Activated CD4-positive, alpha-beta T cell treated with anti-CD3 and anti-CD28 coated beads, Interleukin-2, amount 10 ng/mL, durations not matched to agents 7 days and 5 days (primary cell): ENCODE measurements around the gene PTPRT. TPM values are rescaled to one million over a fixed set of nuclear protein-coding genes. Genes with fewer than 3 reads are reported as not detected.

ENCODE experiments used
- CTCF ChIA-PET: fragments of 350-600 bp; sonication (Branson Sonifier 250); formaldehyde crosslinking; loops from one replicate; lab custom pipeline; 2021; ENCODE audit warnings: antibody characterized with exemption; lab: Charles Lee
- POLR2A ChIA-PET: fragments of 350-600 bp; sonication (Branson Sonifier 250); formaldehyde crosslinking; loops from one replicate; lab custom pipeline; 2021; ENCODE audit warnings: antibody characterized with exemption; lab: Charles Lee
- DNase-seq: peaks from one replicate; pipeline ENCODE4 v3.0.0-alpha.2; 2020
- H3K27ac Mint-ChIP-seq: one replicate; pipeline ENCODE4 v1.8.0; 2021; ENCODE audit warnings: mild to moderate bottlenecking, moderate library complexity, mixed read lengths
- H3K27me3 Mint-ChIP-seq: one replicate; pipeline ENCODE4 v1.8.0; 2021; ENCODE audit warnings: mixed read lengths
- H3K36me3 Mint-ChIP-seq: one replicate; pipeline ENCODE4 v1.8.0; 2021; ENCODE audit warnings: low read depth, mixed read lengths
- H3K4me1 Mint-ChIP-seq: one replicate; pipeline ENCODE4 v1.8.0; 2021; ENCODE audit warnings: mixed read lengths
- H3K4me3 Mint-ChIP-seq: one replicate; pipeline ENCODE4 v1.8.0; 2021; ENCODE audit warnings: mild to moderate bottlenecking, moderate library complexity, mixed read lengths
- H3K9me3 Mint-ChIP-seq: one replicate; pipeline ENCODE4 v1.8.0; 2021; ENCODE audit warnings: mixed read lengths
- total RNA-seq, 2 experiments: library from RNA; stranded (reverse); gene quantifications; one replicate each; pipeline ENCODE4 v1.2.3, GENCODE V29; 2021

PTPRT gene
- total RNA-seq, 2 experiments from 2014 or later, result not detected

DNA sequence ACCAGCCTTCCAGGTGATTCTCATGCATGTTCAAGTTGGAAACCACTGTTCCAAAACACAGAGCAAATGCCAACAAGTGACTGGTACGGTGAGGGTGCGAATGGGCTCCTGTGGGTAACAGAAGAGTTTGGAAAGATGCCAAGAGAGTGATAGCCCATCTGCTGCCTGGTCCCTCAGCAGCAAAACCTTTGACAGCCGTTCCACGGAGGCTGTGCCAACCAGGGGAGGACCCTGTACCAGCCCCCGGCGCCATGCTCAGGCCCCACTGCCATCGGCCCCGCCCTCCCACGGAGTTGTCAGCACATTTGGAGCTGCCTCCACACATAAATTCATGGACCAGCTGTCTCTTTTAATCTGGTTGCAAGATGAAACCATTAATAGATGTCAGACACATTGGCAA lies 4.4 kb upstream of the PTPRT start:
- peaks cover 12% of the 10 kb centered on the region for H3K27me3 Mint-ChIP-seq
- POLR2A ChIA-PET, result no interaction called here

DNA sequence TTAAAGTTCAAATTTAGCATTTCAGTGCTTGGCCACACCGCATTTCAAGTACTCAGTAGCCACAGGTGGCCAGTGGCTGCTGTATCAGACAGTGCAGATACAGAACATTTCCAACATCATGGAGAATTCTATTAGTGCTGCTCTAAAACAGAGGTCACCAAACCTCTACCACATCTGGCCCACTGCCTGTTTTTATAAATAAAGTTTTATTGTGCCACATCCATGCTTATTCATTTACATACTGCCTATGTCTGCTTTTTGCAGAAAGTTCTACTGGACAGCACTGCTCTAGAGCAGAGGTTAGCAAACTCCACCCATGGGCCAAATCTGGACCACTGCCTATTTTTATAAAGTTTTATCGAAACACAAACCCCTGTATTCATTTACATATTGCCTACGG lies 3.7 kb upstream of the PTPRT start:
- DNase-seq, result no peak
- no peak overlapping the region for H3K27ac Mint-ChIP-seq
- H3K4me1 Mint-ChIP-seq, result no peaks in the 10 kb centered on the region
- CTCF ChIA-PET, result no interaction called here
- peaks cover 17% of the 10 kb centered on the region for H3K27me3 Mint-ChIP-seq
- no peaks in the 10 kb centered on the region for H3K9me3 Mint-ChIP-seq
- H3K36me3 Mint-ChIP-seq, result no peaks in the 10 kb centered on the region
- no peak overlapping the region for H3K4me3 Mint-ChIP-seq
- POLR2A ChIA-PET, result no interaction called here

More for the DNA sequence above, 4.4 kb upstream of the PTPRT start:
- no peak for DNase-seq
- no peaks in the 10 kb centered on the region for H3K4me1 Mint-ChIP-seq
- H3K36me3 Mint-ChIP-seq, result no peaks in the 10 kb centered on the region
- H3K4me3 Mint-ChIP-seq, result no peak overlapping the region
- CTCF ChIA-PET, result no interaction called here
- H3K9me3 Mint-ChIP-seq, result no peaks in the 10 kb centered on the region
- no peak overlapping the region for H3K27ac Mint-ChIP-seq

DNA sequence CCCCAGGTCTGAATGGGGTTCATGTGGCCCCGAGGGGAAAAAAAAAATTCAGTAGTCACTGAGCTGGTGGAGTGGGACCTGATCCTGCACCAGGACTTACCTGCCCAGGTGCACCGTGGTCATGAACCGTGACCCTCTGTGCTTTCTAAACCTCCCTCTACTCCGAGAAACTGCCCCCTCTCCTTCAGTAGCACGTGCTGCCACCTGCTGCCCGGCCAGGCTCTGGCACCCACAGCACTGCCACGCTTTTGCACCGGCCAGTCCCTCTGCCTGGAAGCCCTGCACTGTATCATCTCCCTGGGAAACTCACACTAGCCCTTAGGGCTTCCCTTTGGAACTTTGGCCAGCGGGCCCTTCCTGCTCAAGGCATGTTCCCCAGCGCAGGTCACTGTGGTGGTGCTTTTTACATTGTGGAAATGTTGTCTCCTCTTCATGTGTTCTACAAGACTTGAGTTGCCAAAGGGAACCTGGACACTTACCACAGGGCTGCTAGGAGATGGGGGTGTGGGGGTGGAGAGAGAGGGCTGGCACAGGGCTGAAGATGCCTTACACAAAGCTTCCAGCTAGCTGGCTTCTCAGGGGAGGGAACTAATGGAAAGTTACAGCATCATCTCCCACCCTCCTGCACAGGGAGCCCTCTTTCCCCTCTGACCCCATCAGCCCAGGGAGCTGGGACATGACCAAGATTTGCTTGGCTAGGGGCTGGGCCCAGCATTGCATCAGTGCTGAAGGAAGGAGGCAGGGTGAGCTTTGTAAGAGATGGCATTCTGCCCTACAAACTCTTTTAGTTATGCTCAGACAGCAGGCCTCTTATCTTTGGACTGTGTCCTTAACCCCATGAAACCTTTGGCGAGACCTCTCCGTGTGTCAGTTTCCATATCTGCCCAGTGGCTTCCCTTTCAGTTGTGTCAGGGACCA lies 2.5 kb upstream of the PTPRT start:
- H3K4me1 Mint-ChIP-seq, result peaks cover 5% of the 10 kb centered on the region
- H3K4me3 Mint-ChIP-seq, result no peak overlapping the region
- peaks cover 28% of the 10 kb centered on the region for H3K27me3 Mint-ChIP-seq
- no peak overlapping the region for H3K27ac Mint-ChIP-seq
- H3K9me3 Mint-ChIP-seq, result no peaks in the 10 kb centered on the region
- no peak for DNase-seq
- CTCF ChIA-PET, result no interaction called here
- POLR2A ChIA-PET, result no interaction called here
- H3K36me3 Mint-ChIP-seq, result no peaks in the 10 kb centered on the region

DNA sequence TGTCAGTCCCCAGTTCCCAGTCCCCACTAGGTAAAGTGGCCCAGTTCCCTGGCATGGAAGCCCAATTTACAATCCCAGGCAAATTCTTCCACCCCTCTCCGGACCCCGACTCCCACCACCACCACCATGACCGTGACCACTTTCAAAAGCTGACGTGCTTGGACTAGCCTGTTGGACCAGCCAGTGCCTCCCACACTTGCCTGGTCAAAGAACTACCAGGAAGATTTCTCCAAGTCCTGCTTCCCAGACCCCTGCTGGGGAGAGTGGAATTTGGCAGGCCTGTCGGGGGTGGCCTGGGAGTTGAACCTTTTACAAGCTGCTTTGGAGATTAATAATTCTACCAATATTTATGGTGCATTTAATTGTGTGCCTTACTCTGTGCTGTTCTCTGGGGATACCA lies 1.4 kb upstream of the PTPRT start:
- ChIA-PET CTCF (no interaction called here), POLR2A (no interaction called here)
- Mint-ChIP-seq H3K4me1 (peaks cover 5% of the 10 kb centered on the region), H3K27me3 (peaks cover 28% of the 10 kb centered on the region), H3K9me3 (no peaks in the 10 kb centered on the region), H3K36me3 (no peaks in the 10 kb centered on the region), H3K4me3 (no peak overlapping the region), H3K27ac (no peak overlapping the region)
- DNase-seq, result no peak

DNA sequence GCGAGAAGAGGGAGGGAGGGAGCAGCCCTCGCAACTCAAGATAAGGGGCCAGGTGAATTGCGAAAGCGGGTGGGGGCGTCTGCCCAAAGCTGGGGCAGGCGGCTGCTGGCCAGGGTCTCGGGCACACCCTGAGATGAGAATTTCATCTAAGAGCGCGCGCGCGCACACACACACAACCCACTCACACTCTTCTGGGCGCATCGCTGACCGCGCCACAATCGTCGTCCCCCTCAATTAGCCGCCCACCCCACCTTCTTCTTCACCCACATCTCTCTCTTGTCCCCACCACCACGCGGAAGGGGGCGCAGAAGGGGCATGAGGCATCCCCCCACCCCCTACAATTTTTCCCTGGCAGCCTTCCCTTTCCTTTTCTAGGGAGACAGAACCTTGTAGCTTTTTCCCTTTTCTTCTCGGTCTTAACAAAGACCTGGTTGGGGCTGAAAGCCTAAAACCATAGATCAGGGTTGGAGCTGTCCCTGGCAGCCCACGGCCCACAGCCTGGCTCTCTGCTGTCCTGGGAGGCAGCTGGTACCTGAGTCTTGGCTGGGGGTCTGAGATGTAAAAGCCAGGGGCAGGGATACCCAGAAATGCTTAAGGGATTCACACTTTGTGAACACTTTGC lies 737 bp upstream of the PTPRT start:
- H3K4me1 Mint-ChIP-seq, result peaks cover 5% of the 10 kb centered on the region
- H3K36me3 Mint-ChIP-seq, result no peaks in the 10 kb centered on the region
- no peak for DNase-seq
- no peak overlapping the region for H3K27ac Mint-ChIP-seq
- POLR2A ChIA-PET, result no interaction called here
- peaks cover 28% of the 10 kb centered on the region for H3K27me3 Mint-ChIP-seq
- H3K4me3 Mint-ChIP-seq, result no peak overlapping the region
- CTCF ChIA-PET, result no interaction called here
- H3K9me3 Mint-ChIP-seq, result no peaks in the 10 kb centered on the region

DNA sequence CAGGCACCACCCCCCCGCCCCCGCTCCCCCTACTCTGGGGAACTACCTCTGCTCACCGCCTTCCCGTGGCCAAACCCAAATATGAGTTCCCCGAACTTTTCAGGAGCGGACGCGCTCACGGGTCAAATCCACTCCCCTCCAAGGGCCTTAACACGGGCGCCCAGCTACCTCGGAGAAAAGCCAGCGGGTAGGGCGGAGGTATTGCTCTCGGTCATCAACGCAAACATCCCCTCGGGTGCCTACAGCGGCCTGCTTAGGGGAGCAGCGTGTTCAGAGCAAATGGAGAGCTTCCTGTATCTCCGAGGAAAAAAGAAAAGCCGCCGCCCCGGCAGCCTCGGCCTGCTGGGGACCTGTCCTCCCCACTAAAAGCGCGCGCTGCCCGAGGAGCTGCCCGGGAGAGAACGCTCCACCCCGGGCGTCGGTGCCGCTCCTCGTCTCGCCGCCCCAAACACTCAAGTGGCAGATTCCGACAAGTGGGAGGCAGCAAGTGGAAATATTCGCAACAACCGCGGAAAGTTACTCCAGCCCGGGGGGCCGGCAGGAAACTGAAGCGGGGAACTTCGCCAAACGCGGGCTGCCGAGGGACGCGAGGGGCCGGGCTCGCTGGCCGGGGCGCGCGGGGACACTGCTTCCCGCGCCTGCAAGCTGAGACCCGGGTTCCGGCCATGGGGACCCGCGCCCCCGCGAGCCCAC lies 699 bp downstream of the PTPRT start:
- CTCF ChIA-PET, result no interaction called here
- H3K27me3 Mint-ChIP-seq, result peaks cover 28% of the 10 kb centered on the region

DNA sequence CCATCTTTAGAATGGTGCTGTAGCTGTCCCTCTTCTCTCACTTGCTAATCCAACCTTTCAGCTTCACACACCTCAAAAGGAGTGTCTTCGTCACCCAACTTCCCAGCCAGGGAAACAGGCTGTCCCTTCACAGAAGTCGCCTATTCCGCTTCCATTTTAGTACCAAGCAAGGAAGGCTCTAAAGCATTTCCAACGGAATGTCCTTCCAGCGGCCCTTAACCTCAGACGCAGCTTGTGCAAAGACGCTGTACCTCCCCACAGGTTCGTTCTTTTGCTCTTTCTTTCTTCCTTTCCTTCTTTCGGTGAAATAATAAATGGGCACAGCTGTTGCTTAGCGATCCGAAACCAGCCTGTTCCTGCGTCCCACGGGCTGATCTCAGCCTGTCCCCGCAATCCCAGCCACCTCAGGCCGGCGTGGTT lies 1.5 kb downstream of the PTPRT start:
- ChIA-PET POLR2A (no interaction called here), CTCF (no interaction called here)
- Mint-ChIP-seq H3K4me1 (peaks cover 5% of the 10 kb centered on the region), H3K36me3 (no peaks in the 10 kb centered on the region), H3K9me3 (no peaks in the 10 kb centered on the region), H3K27me3 (peaks cover 28% of the 10 kb centered on the region), H3K4me3 (no peak overlapping the region), H3K27ac (no peak overlapping the region)
- DNase-seq, result no peak

More for the DNA sequence above, 699 bp downstream of the PTPRT start:
- DNase-seq, result no peak
- Mint-ChIP-seq H3K27ac (no peak overlapping the region), H3K36me3 (no peaks in the 10 kb centered on the region), H3K4me3 (no peak overlapping the region), H3K9me3 (no peaks in the 10 kb centered on the region), H3K4me1 (peaks cover 5% of the 10 kb centered on the region)
- POLR2A ChIA-PET, result no interaction called here

DNA sequence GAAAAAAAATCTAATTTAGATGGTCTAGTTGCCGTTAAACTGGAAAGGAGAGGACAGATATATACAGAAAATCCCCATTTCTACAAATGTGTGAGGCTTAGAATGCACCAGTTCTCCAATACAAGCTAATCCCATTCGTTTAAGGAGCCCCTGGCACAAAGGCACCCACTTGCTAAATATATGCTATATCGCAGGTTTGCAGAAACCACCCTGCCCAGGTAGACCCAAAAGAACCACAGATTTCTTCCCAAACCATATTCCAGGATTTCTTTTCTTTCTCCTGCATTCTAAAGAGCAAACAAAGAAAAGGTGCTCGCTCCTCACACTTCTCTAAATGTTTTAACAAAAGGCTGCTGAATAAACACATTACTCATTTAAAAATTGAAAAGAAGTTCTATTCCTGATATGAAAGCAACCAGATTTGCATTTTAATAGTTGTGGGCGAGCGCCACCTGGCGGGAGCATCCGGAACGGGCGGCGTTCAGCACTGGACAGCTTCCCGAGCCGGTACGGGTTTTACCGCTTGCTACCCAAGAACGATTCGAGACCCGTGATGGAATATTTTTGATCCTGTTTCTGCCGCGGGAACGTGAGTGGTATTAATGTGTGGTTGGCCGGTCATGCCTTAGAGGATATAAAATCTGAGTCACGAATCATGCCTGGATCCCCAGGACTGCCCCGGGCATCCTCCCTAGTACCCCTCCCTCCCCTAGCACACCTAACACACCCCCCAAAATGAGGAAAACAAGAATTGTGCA lies 2.1 kb downstream of the PTPRT start:
- peaks cover 28% of the 10 kb centered on the region for H3K27me3 Mint-ChIP-seq
- peak; percentile 69 for DNase-seq
- no peaks in the 10 kb centered on the region for H3K36me3 Mint-ChIP-seq
- ChIA-PET CTCF (no interaction called here), POLR2A (interaction anchor here (0.6 kb wide), 1 partner anchor 1131 kb away, joined by 3 read pairs; no protein-coding TSS in a partner anchor)
- H3K4me3 Mint-ChIP-seq, result no peak overlapping the region
- no peaks in the 10 kb centered on the region for H3K9me3 Mint-ChIP-seq
- peaks cover 5% of the 10 kb centered on the region for H3K4me1 Mint-ChIP-seq
- H3K27ac Mint-ChIP-seq, result no peak overlapping the region

DNA sequence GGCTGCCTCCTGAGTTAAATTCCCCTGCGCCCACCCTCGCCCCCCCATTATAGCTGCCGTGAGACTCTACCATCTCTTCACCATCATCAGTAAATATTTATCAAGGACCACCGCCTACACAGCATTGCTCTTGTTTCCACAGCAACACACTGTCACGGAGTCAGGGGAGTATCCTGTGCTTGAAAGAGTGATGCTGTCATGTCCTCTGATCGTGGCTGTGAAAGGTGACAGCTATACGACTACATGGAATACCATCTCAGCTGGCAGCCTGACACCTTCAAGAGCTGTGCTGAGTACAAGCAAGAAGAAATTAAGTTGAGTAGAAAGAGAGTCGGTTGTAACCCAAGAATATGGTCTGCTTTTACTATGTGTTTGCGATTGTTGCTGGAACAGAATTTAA lies 3.4 kb downstream of the PTPRT start:
- no peak for DNase-seq
- ChIA-PET POLR2A (no interaction called here), CTCF (no interaction called here)
- Mint-ChIP-seq H3K36me3 (no peaks in the 10 kb centered on the region), H3K27me3 (peaks cover 28% of the 10 kb centered on the region), H3K4me1 (peaks cover 5% of the 10 kb centered on the region), H3K27ac (no peak overlapping the region), H3K9me3 (no peaks in the 10 kb centered on the region), H3K4me3 (no peak overlapping the region)

DNA sequence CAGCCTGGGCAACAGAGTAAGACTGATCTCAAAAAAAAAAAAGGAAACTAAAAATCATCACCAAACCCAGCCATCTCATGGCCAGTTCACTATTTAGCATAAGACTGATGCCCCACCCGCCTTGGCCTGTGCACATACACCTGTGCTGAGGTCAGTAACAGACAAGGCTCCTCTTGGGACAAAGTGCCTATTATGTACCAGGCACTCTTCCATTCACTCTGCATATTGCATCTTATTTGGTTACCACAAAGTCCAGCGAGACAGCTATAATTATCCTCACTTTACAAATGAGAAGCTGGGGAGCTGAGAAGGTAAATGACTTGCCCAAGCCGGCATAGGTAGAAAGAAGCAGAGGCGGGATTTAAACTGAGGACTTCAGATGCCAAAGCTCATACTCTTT lies 3.8 kb downstream of the PTPRT start:
- no peak for DNase-seq
- H3K36me3 Mint-ChIP-seq, result no peaks in the 10 kb centered on the region
- CTCF ChIA-PET, result no interaction called here
- POLR2A ChIA-PET, result no interaction called here
- H3K4me3 Mint-ChIP-seq, result no peak overlapping the region
- H3K4me1 Mint-ChIP-seq, result peaks cover 5% of the 10 kb centered on the region
- H3K27ac Mint-ChIP-seq, result no peak overlapping the region
- no peaks in the 10 kb centered on the region for H3K9me3 Mint-ChIP-seq
- peaks cover 25% of the 10 kb centered on the region for H3K27me3 Mint-ChIP-seq

DNA sequence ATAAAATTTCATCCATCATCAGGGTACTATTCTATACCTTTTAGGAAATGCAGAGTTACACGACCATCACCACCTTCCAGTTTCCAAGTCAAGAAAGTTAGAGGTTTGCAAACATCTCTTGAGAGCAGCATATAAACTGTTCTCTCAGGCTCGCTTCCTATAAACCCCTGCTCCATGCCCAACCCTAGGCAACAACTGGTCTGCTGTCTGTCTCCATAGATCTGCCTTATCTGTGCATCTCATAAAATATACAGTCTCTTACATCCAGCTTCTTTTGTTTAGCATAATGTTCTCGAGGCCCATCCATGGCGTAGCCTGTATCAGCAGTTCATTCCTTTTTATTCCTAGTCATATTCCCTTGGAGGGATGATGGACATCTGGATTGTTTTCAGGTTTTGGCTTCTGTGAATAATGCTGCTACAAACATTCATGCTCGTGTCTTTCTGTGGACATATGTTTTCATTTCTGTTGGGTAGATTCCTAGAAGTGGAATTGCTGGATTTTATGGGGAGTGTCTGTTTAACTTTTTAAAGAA lies 6.1 kb downstream of the PTPRT start:
- DNase-seq, result no peak
- Mint-ChIP-seq H3K27me3 (peaks cover 12% of the 10 kb centered on the region), H3K36me3 (no peaks in the 10 kb centered on the region), H3K27ac (no peak overlapping the region), H3K4me3 (no peak overlapping the region), H3K9me3 (no peaks in the 10 kb centered on the region), H3K4me1 (peaks cover 5% of the 10 kb centered on the region)
- CTCF ChIA-PET, result no interaction called here
- POLR2A ChIA-PET, result no interaction called here

DNA sequence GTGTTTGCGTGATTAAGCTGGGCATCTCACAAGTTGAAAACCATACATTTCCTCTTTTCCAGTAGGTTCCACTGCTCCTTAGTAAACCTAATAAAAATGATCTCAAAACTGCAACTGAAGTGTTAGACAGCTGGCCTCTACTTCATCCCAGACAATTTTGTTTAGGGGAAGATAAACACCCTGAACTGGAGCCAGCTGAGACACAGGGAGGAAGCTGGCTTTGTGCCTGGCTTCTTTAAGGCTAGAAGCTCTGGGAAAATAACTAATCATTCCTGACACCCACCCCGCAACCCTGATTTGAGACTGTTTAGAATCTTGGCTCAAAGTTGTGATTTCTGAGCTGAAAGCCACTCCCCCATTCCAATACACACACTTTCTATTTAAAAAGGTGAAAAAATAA lies 11.6 kb downstream of the PTPRT start:
- CTCF ChIA-PET, result no interaction called here
- Mint-ChIP-seq H3K27ac (no peak overlapping the region), H3K4me3 (no peak overlapping the region)

More for the DNA sequence above, 11.6 kb downstream of the PTPRT start:
- H3K9me3 Mint-ChIP-seq, result no peaks in the 10 kb centered on the region
- DNase-seq, result no peak
- H3K27me3 Mint-ChIP-seq, result no peaks in the 10 kb centered on the region
- no peaks in the 10 kb centered on the region for H3K36me3 Mint-ChIP-seq
- POLR2A ChIA-PET, result no interaction called here
- H3K4me1 Mint-ChIP-seq, result no peaks in the 10 kb centered on the region
